K562 (cell line): Measurements from ENCODE around the gene DPEP2NB. TPM values are rescaled to one million over a fixed set of nuclear protein-coding genes. Genes with fewer than 3 reads are reported as not detected.

Source experiments
- ELF4 ChIP-seq: fragments of 450-650 bp; formaldehyde crosslinking; IDR thresholded peaks from 2 replicates; pipeline ENCODE4 v1.4.0; 2022; ENCODE audit warnings: missing genetic modification characterization
- GTF2A2 ChIP-seq: IDR thresholded peaks from 2 replicates; pipeline ENCODE4 v1.6.1; 2016; ENCODE audit warnings: mild to moderate bottlenecking, missing genetic modification characterization, missing compliant biosample characterization
- MED1 ChIP-seq: sonication (generic); formaldehyde crosslinking; IDR thresholded peaks from 2 replicates; pipeline ENCODE4 v1.8.1; 2023; ENCODE audit warnings: missing genetic modification reagents, borderline replicate concordance
- NCOA6 ChIP-seq: fragments of 450-650 bp; IDR thresholded peaks from 2 replicates; pipeline ENCODE4 v1.6.1; 2017; ENCODE audit warnings: mild to moderate bottlenecking
- NONO ChIP-seq, 2 experiments: fragments of 200-400 bp in 1 of 2; fragments of 450-650 bp in 1 of 2; formaldehyde crosslinking in 1 of 2; IDR thresholded peaks; 2 replicates each; pipeline ENCODE4 v1.6.1; 2017; ENCODE audit warnings: low read depth in 2 of 2, mild to moderate bottlenecking in 2 of 2, moderate library complexity in 2 of 2, low read length in 1 of 2
- NR2F6 ChIP-seq: fragments of 450-650 bp; formaldehyde crosslinking; IDR thresholded peaks from 2 replicates; pipeline ENCODE4 v1.4.0; 2020; ENCODE audit warnings: mild to moderate bottlenecking
- POLR2A ChIP-seq: fragments of 450-650 bp; conservative IDR thresholded peaks from 2 replicates; pipeline ENCODE4 v1.6.1; 2016
- POLR2H ChIP-seq: IDR thresholded peaks from 2 replicates; pipeline ENCODE4 v1.6.1; 2016; ENCODE audit warnings: missing genetic modification characterization, low read depth, mild to moderate bottlenecking, control low read depth, missing compliant biosample characterization, moderate library complexity
- SAP30 ChIP-seq: fragments of 200-600 bp; sonication (generic); IDR thresholded peaks from 2 replicates; pipeline ENCODE4 v1.6.1; 2012; ENCODE audit warnings: borderline replicate concordance, low read depth, mild to moderate bottlenecking, moderate library complexity, low read length, control low read depth, inconsistent platforms; ENCODE audit not compliant: insufficient read depth, poor library complexity, severe bottlenecking
- STAG1 ChIP-seq: sonication (generic); formaldehyde crosslinking; IDR thresholded peaks from 2 replicates; pipeline ENCODE4 v1.5.0; 2020; ENCODE audit warnings: missing genetic modification reagents, borderline replicate concordance
- STAT5A ChIP-seq: IDR thresholded peaks from 2 replicates; pipeline ENCODE4 v1.6.1; 2012; ENCODE audit warnings: low read length, inconsistent platforms, borderline replicate concordance
- ZNF184 ChIP-seq: sonication (generic); formaldehyde crosslinking; IDR thresholded peaks from 2 replicates; pipeline ENCODE4 v1.5.0; 2020; ENCODE audit warnings: missing genetic modification reagents
- ZNF239 ChIP-seq: fragments of 250-450 bp; sonication (Bioruptor Pico); IDR thresholded peaks from 2 replicates; pipeline ENCODE4 v1.4.0; 2020; ENCODE audit warnings: mild to moderate bottlenecking
- ZNF311 ChIP-seq: fragments of 250-450 bp; sonication (Bioruptor Pico); IDR thresholded peaks from 2 replicates; pipeline ENCODE4 v1.4.0; 2020; ENCODE audit warnings: mild to moderate bottlenecking, moderate library complexity
- ZNF41 ChIP-seq: fragments of 250-450 bp; sonication (Bioruptor Pico); conservative IDR thresholded peaks from 2 replicates; pipeline ENCODE4 v1.4.0; 2020; ENCODE audit warnings: mild to moderate bottlenecking
- ZNF444 ChIP-seq: fragments of 250-450 bp; sonication (Bioruptor Pico); IDR thresholded peaks from 2 replicates; pipeline ENCODE4 v1.4.0; 2020; ENCODE audit warnings: mild to moderate bottlenecking, moderate library complexity
- polyA plus RNA-seq, 8 experiments: library from polyadenylated mRNA; depleted of rRNA in 4 of 8; stranded (reverse) in 5 of 8; unstranded in 3 of 8; fragments of >200 nt; fragmentation: Nextera tagmentation in 2 of 8; fragmentation: Illumina TruSeq in 1 of 8; extraction: Ambion mirVana in 2 of 8; extraction: Trizol in 1 of 8; gene quantifications; 2 replicates each; pipeline versions ENCODE4 v1.2.1 to v1.2.3, GENCODE V29; 2011 to 2014; ENCODE audit warnings: inconsistent platforms in 1 of 8, missing spikeins in 1 of 8
- total RNA-seq, 7 experiments: library from RNA; depleted of rRNA in 6 of 7; stranded (reverse); fragments of >200 nt in 6 of 7; fragmentation: Illumina TruSeq in 2 of 7; extraction: Trizol in 2 of 7; gene quantifications; 2 replicates each; pipeline versions ENCODE4 v1.2.1 to v1.2.3, GENCODE V29; 2011 to 2021; ENCODE audit warnings: low replicate concordance in 1 of 7
- TF ChIP-seq, protein P1 (sequence below): fragments of 450-650 bp; formaldehyde crosslinking; IDR thresholded peaks from 2 replicates; pipeline ENCODE4 v1.4.0; 2020; ENCODE audit warnings: mild to moderate bottlenecking, moderate library complexity
- TF ChIP-seq, protein P2 (sequence below): fragments of 450-650 bp; formaldehyde crosslinking; IDR thresholded peaks from 2 replicates; pipeline ENCODE4 v1.4.0; 2022; ENCODE audit warnings: missing genetic modification characterization
- TF ChIP-seq, protein P3 (sequence below): fragments of 250-450 bp; sonication (Bioruptor Pico); IDR thresholded peaks from 2 replicates; pipeline ENCODE4 v1.4.0; 2020

Gene DPEP2NB
- total and polyA plus RNA-seq, 9 of the 15 experiments (the other 6 are each of a cell fraction or from before 2014, with no cell fraction given), result not detected

DNA sequence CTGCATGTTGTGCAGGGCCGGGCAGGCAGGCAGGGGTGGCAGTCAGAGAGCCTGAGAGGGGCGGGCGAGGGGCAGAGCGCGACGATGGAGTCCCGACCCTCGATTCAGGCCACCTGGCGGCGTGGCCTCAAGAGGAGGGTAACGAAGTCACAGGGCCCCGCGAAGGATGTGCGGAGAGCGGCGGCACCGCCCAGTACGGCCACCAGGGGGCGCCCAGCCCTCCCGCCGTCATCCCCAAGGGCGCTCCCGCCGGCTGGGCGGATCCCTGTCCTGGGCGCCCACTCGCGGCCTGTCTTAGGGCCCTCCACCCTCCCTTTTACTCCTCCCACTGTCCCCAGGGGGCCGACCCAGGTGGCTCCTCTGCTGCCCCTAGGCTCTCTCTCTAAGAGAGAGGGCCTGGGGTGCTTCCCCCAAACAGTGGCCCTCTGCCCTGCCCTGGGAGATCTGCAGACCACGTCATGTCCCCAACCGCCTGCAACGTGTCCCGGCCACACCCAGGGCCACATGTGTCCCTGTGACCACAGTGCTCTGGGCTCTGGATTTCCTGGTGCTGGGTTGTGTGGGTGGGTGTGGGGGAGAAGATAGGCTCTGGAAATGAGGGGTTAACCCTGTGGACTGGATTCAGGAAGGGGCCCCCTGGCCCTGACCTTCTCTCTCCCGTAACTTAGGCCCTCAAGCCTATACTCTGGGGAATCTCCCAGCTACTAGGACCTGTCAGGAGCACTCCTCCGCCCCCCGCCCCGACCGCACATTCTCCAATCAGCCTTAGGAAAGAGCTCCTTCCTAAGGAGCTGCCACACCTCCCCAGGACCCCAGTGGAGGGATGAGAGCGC is 22.3 kb downstream of the DPEP2NB start (continued):
- TF ChIP-seq, protein P1, sequence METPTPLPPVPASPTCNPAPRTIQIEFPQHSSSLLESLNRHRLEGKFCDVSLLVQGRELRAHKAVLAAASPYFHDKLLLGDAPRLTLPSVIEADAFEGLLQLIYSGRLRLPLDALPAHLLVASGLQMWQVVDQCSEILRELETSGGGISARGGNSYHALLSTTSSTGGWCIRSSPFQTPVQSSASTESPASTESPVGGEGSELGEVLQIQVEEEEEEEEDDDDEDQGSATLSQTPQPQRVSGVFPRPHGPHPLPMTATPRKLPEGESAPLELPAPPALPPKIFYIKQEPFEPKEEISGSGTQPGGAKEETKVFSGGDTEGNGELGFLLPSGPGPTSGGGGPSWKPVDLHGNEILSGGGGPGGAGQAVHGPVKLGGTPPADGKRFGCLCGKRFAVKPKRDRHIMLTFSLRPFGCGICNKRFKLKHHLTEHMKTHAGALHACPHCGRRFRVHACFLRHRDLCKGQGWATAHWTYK (CRISPR knock-in tag), result peak; percentile 100
- TF ChIP-seq NR2F6, result no peak
- no peak for TF ChIP-seq MED1
- no peak for TF ChIP-seq POLR2H
- no peak for TF ChIP-seq GTF2A2 (tag)
- TF ChIP-seq, protein P2, sequence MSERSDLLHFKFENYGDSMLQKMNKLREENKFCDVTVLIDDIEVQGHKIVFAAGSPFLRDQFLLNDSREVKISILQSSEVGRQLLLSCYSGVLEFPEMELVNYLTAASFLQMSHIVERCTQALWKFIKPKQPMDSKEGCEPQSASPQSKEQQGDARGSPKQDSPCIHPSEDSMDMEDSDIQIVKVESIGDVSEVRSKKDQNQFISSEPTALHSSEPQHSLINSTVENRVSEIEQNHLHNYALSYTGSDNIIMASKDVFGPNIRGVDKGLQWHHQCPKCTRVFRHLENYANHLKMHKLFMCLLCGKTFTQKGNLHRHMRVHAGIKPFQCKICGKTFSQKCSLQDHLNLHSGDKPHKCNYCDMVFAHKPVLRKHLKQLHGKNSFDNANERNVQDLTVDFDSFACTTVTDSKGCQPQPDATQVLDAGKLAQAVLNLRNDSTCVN (CRISPR knock-in tag), result no peak
- TF ChIP-seq ZNF311 (CRISPR knock-in tag), result peak; percentile 72; the same call in 1 of the 2 replicates
- peak; percentile 65 for TF ChIP-seq SAP30
- TF ChIP-seq NONO (IDR thresholded peaks at IDR 0.05; ENCODE audit: low read depth in 2 of 2, low read length in 1 of 2), result peak in 1 of 2 experiments; percentile 86; a peak in 2 of 4 replicates
- no peak for TF ChIP-seq ZNF41
- 0 out of 2 replicates have a peak, but pooled peaks have one; percentile 2 for TF ChIP-seq STAG1 (CRISPR knock-in tag)
- TF ChIP-seq NCOA6, result no peak
- TF ChIP-seq ZNF444, result no peak
- TF ChIP-seq ZNF184 (CRISPR knock-in tag), result no peak
- no peak for TF ChIP-seq STAT5A
- peak; percentile 37; the same call in 1 of the 2 replicates for TF ChIP-seq ZNF239 (CRISPR knock-in tag)
- peak; percentile 82 for TF ChIP-seq POLR2A
- TF ChIP-seq, protein P3, sequence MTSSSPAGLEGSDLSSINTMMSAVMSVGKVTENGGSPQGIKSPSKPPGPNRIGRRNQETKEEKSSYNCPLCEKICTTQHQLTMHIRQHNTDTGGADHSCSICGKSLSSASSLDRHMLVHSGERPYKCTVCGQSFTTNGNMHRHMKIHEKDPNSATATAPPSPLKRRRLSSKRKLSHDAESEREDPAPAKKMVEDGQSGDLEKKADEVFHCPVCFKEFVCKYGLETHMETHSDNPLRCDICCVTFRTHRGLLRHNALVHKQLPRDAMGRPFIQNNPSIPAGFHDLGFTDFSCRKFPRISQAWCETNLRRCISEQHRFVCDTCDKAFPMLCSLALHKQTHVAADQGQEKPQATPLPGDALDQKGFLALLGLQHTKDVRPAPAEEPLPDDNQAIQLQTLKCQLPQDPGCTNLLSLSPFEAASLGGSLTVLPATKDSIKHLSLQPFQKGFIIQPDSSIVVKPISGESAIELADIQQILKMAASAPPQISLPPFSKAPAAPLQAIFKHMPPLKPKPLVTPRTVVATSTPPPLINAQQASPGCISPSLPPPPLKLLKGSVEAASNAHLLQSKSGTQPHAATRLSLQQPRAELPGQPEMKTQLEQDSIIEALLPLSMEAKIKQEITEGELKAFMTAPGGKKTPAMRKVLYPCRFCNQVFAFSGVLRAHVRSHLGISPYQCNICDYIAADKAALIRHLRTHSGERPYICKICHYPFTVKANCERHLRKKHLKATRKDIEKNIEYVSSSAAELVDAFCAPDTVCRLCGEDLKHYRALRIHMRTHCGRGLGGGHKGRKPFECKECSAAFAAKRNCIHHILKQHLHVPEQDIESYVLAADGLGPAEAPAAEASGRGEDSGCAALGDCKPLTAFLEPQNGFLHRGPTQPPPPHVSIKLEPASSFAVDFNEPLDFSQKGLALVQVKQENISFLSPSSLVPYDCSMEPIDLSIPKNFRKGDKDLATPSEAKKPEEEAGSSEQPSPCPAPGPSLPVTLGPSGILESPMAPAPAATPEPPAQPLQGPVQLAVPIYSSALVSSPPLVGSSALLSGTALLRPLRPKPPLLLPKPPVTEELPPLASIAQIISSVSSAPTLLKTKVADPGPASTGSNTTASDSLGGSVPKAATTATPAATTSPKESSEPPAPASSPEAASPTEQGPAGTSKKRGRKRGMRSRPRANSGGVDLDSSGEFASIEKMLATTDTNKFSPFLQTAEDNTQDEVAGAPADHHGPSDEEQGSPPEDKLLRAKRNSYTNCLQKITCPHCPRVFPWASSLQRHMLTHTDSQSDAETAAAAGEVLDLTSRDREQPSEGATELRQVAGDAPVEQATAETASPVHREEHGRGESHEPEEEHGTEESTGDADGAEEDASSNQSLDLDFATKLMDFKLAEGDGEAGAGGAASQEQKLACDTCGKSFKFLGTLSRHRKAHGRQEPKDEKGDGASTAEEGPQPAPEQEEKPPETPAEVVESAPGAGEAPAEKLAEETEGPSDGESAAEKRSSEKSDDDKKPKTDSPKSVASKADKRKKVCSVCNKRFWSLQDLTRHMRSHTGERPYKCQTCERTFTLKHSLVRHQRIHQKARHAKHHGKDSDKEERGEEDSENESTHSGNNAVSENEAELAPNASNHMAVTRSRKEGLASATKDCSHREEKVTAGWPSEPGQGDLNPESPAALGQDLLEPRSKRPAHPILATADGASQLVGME (CRISPR knock-in tag), result peak; percentile 65; the same call in 1 of the 2 replicates
- peak; percentile 71; the same call in 1 of the 2 replicates for TF ChIP-seq ELF4 (CRISPR knock-in tag)
